Ectodermal cell (in vitro differentiated cells): ENCODE measurements around the gene RAD9A.

ENCODE experiments used
- H3K27ac ChIP-seq: 2 replicates; pipeline ENCODE4 v1.7.0; 2013; ENCODE audit warnings: mild to moderate bottlenecking, low read depth, low read length; ENCODE audit not compliant: insufficient read depth, poor library complexity, severe bottlenecking
- H3K27me3 ChIP-seq: 2 replicates; pipeline ENCODE4 v1.7.0; 2013; ENCODE audit warnings: mild to moderate bottlenecking, low read length; ENCODE audit not compliant: insufficient read depth, control insufficient read depth, poor library complexity, severe bottlenecking
- H3K36me3 ChIP-seq: one replicate; pipeline ENCODE4 v1.7.0; 2013; ENCODE audit warnings: low read length; ENCODE audit not compliant: control insufficient read depth, insufficient read depth
- H3K4me1 ChIP-seq: one replicate; pipeline ENCODE4 v1.7.0; 2013; ENCODE audit warnings: low read length; ENCODE audit not compliant: control insufficient read depth, insufficient read depth
- H3K4me3 ChIP-seq: 2 replicates; pipeline ENCODE4 v1.7.0; 2013; ENCODE audit warnings: low read depth, low read length, control low read depth; ENCODE audit not compliant: insufficient read depth
- H3K9me3 ChIP-seq: 2 replicates; pipeline ENCODE4 v1.7.0; 2013; ENCODE audit warnings: mild to moderate bottlenecking, low read length, moderate library complexity; ENCODE audit not compliant: control insufficient read depth
- WGBS, 2 experiments: methylation state at CpG; one replicate each; pipeline ENCODE4 v1.1.7; 2013; ENCODE audit warnings: missing lambda C conversion rate in 2 of 2; 5-methylcytosine and 5-hydroxymethylcytosine counted together

RAD9A gene

DNA sequence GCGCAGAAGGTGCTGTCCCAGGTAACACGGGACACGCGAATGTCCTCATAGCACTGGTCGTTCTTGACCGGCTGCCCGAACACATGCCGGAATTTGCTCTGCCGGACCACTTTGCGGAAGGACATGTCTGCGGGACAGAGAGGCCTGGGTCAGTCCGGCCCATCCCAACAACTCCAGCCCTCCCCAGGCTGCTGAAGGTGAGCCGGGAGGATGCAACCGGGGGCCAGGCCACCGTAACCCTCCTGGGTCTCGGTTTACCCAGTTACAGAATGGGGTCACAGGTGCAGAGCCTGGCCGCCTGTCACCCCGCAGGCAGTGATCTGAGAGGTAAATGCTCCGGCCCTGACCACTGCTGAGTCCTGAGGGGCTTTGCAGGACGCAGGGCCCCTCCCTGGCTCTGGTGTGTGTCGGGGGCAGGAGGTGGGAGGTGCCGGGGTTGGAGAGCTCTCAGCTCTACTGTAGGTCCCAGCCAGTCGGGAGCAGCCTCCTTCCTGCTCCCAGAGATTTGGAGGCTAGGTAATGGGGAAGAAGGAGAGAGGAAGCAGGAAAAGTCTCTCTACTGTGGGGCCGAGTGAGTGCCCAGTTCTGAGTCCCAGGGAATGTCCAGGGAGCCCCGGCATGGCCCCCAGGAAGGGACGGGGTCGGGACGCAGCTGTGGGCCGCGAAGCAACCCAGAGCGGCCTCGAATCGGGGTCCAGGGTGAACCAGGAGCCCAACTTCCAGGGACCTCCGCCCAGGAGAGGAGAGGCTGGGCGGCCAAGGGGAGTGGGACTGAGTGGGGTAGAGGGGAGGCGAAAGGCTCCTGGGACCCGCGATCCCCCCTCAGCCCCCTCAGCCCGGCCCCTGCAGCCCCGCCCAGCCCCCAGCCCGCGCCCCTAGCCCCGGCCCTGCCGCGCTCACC, 51.0 kb downstream of the RAD9A start:
- H3K27me3 ChIP-seq = no peaks in the 10 kb centered on the region
- WGBS, 2 experiments = 38 to 40% methylated on average over 45 of the region's 45 CpGs
- H3K9me3 ChIP-seq = no peaks in the 10 kb centered on the region
- peaks cover 4% of the 10 kb centered on the region for H3K4me1 ChIP-seq
- no peaks in the 10 kb centered on the region for H3K36me3 ChIP-seq
- peak overlapping the region; percentile 84 for H3K4me3 ChIP-seq
- no peak overlapping the region for H3K27ac ChIP-seq

DNA sequence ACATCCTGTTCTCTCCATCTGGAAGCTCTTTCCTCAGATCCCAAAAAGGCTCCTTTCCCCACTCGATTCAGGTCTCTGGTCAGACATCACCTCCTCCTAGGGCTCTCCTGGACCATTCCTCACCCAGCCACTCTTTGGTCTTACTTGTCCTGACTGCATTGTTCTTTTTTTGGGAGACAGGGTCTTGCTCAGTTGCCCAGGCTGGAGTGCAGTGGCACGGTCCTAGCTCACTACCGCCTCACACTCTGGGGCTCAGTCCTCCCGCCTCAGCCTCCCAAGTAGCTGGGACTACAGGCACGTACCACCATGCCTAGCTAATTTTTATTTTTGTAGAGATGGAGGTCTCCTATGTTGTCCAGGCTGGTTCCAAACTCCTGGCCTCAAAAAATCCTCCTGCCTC, 53.7 kb downstream of the RAD9A start:
- Histone ChIP-seq H3K27me3 (no peaks in the 10 kb centered on the region), H3K27ac (no peak overlapping the region), H3K4me1 (peaks cover 4% of the 10 kb centered on the region), H3K4me3 (no peak overlapping the region), H3K9me3 (no peaks in the 10 kb centered on the region), H3K36me3 (no peaks in the 10 kb centered on the region)
- 86 to 90% methylated on average over 5 of the region's 5 CpGs for WGBS, 2 experiments
